ENCODE data around the gene GUCY2C.
"Not testable (repeated sequence)": the region's sequence is repeated elsewhere in the genome, so short reads cannot be mapped to it uniquely, and the experiment has no call there.

Gene GUCY2C

GRCh38 chr12:14689144-14689543 is 7.3 kb downstream of the GUCY2C start:
- in situ Hi-C loops (cut with MboI; ENCODE audit: low sequenced_read_pairs), result no loop called here

DNA sequence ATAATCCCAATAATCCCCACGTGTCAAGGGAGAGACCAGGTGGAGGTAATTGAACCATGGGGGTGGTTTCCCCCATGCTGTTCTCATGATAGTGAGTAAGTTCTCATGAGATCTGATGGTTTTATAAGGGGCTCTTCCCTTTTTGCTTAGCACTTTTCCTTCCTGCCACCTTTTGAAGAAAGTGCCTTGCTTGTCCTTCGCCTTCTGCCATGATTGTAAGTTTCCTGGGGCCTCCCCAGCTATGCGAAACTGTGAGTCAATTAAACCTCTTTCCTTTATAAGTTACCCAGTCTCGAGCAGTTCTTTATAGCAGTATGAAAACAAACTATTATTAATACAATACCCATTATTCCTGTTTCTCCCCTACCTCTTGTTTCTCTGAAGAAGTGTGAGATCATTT is 14.2 kb downstream of the GUCY2C start:
- in situ Hi-C loops (cut with MboI; ENCODE audit: low sequenced_read_pairs), result not testable (repeated sequence)

DNA sequence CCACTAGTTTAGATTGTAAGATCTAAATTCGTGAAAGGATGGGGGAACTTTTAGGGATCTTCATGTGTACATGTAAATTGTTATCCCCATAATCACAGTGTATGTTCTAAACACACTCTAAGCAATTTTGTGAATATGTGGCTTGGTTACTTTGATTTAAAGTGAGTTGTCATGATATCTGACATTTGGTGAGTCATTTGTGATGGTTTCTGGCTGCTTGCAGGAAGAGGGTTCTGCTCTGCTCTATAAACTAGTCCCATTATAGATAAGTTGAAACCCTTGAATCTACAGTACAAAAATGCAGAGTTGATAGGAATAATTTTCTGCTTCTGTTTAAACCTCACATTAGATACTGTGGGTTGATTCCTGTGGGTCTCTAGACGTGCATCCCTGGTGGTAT is 14.8 kb downstream of the GUCY2C start:
- in situ Hi-C loops (cut with MboI; ENCODE audit: low sequenced_read_pairs), result no loop called here

- in situ Hi-C loops (cut with MboI; ENCODE audit: low sequenced_read_pairs), result no loop called here
Measured at GRCh38 chr12:14681190-14681589, 15.2 kb downstream of the GUCY2C start.

GRCh38 chr12:14678547-14679150 is 17.8 kb downstream of the GUCY2C start:
- in situ Hi-C loops (cut with MboI; ENCODE audit: low sequenced_read_pairs), result no loop called here

GRCh38 chr12:14668591-14668990 is 27.8 kb downstream of the GUCY2C start:
- in situ Hi-C loops (cut with MboI; ENCODE audit: low sequenced_read_pairs), result no loop called here

DNA sequence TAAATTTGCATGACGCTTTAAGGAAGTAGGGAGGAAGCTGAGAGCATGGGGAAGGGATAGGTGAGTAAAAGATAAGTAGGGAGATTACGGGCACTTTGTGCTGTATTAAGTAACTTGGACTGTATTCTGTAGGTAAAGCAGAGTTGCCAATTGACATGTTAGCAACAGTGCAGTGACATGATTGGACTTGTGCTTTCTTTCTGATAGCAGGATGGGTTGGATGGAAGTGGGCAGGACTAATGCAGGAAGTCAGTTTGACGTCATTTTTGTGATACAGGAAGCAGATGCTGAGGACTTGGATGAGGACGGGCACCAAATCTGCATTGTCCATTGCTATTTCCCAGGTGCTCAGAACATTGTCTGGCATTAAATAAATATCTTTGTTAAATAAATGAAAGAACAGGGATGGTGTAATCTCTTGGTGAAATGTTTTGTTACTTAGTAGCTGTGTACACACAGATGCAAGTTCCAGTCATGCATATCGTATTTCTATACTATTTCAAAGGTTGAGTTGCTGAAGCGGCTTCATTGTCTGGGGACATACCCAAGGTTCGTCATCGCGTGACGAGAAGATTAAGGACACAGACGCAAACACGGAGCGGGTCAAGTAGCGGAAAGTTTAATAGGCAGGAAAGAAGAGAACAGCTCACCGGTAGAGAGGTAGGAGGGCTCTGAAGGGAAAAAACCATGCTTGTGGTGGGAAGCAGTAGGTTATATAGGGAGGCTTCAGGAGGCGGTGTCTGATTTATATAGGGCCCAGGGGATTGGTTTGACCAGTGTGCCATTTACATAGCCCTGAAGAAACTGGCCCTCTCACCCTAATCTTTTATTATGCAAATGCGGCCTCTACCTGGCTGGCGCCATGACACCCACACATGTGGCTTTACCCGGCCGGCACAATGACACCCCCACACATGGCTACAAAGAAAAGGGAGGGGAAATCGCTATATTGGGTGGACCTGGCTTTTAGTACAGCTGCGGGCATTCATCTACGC is 30.7 kb downstream of the GUCY2C start:
- in situ Hi-C loops (cut with MboI; ENCODE audit: low sequenced_read_pairs), result no loop called here

GRCh38 chr12:14664434-14665023 is 31.9 kb downstream of the GUCY2C start:
- in situ Hi-C loops (cut with MboI; ENCODE audit: low sequenced_read_pairs), result no loop called here

DNA sequence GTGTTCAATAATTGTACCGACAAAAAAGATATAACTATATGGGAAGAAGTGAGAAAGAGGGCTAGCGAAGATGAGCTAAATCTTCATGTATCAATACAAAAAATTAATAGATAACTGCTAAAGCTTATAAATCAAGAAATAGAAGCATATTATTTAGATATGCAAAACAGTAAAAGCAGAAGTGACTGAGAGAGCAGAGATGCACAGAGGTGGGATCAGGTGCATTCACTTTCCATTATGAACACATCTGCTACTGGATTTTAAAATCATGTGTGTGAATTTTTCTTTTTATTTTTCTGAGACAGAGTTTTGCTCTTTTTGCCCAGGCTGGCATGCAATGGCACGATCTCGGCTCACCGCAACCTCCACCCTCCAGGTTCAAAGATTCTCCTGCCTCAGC is 33.4 kb downstream of the GUCY2C start:
- in situ Hi-C loops (cut with MboI; ENCODE audit: low sequenced_read_pairs), result no loop called here

DNA sequence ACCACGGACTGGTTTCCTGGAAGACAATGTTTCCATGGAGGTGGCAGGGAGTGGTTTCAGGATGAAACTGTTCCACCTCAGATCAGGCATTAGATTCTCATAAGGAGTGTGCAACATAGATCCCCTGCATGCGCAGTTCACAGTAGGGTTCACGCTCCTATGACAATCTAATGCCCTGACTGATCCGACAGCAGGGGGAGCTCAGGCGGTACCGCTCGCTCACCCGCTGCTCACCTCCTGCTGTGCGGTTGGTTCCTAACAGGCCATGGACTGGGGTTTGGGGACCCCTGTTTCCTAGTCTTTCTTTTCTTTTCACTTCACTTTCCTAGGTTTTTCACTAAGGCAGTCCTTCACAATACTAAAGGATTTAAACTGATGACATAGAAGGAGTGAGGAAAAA is 39.6 kb downstream of the GUCY2C start:
- in situ Hi-C loops (cut with MboI; ENCODE audit: low sequenced_read_pairs), result no loop called here

GRCh38 chr12:14655284-14655683 is 41.1 kb downstream of the GUCY2C start:
- in situ Hi-C loops (cut with MboI; ENCODE audit: low sequenced_read_pairs), result no loop called here

GRCh38 chr12:14654842-14655241 is 41.6 kb downstream of the GUCY2C start:
- in situ Hi-C loops (cut with MboI; ENCODE audit: low sequenced_read_pairs), result no loop called here

GRCh38 chr12:14654416-14654815 is 42.0 kb downstream of the GUCY2C start:
- in situ Hi-C loops (cut with MboI; ENCODE audit: low sequenced_read_pairs), result no loop called here

GRCh38 chr12:14652483-14652882 is 43.9 kb downstream of the GUCY2C start:
- in situ Hi-C loops (cut with MboI; ENCODE audit: low sequenced_read_pairs), result no loop called here

DNA sequence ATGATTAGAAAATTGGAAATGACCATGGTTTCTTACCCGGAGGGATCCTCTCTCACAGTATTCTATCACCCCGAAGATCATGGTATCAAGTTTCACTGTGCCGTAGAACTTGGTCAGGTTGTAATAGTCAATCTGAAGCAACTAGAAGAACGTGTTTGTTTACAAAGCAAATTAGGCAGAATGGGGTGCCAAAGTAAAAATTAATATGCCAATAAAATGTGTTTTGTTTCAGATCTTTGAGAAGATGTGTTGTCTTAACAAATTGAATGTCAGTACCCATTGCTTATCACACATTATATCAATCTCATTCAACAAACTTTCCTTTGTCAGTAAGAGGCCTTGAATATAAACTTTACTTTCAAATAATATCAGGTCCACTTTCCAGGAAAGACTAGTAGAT is 45.0 kb downstream of the GUCY2C start:
- in situ Hi-C loops (cut with MboI; ENCODE audit: low sequenced_read_pairs), result no loop called here

GRCh38 chr12:14650789-14651188 is 45.6 kb downstream of the GUCY2C start:
- in situ Hi-C loops (cut with MboI; ENCODE audit: low sequenced_read_pairs), result no loop called here

DNA sequence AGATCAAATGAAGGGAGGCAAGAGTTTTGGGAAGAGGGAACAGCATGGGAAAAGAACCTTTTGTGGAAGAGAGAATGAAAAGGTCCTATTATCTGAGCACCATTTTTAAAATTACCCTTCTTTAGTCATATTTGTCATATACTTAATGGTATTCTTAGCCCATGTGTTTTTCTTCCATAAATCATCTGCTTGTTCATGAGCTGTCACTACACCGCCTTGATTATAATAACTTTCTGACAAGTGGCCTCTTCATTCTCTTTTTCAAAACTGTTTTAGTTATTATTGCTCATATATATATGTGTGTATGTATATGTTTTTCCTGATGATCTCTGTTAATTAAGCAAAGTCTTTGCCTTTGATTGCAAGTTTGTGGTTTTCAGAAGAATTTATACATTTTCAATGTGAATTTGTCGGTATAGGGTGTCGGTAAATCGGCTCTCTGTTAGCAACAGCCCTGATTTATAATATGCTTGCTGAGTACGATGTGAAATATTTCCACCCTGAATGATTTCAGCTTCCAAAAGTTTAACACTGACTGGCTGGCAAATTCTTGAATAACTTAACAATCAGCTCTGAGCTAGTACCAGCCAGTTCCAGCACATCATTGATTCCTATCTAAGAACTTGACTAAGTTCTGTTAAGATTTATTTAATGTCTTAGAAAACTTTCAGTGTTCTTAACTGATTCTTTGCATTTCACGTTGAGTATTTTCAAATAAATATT is 49.2 kb downstream of the GUCY2C start:
- in situ Hi-C loops (cut with MboI; ENCODE audit: low sequenced_read_pairs), result loop anchor here (25.0 kb wide), 1 partner anchor 410 kb away; no protein-coding TSS in a partner anchor

DNA sequence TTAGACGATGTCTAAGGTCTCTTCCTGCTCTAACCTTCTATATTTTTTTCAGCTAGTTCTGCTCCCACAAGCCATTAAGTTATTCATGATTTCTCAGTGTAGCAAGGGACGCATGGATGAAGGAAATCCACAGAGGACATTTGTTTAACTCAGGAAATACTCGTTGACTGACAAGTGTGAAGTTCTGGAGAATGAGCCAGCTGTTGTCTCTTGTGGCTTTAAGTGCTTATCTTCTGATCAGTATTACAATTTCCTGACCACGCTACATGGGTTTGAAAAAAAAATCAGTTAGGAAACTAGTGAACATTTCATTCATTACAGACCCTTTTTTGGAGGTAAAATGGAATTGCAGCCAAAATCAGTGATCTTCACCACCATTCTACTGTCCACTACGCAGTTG is 53.1 kb downstream of the GUCY2C start:
- in situ Hi-C loops (cut with MboI; ENCODE audit: low sequenced_read_pairs), result loop anchor here (25.0 kb wide), 1 partner anchor 406 kb away; no protein-coding TSS in a partner anchor

DNA sequence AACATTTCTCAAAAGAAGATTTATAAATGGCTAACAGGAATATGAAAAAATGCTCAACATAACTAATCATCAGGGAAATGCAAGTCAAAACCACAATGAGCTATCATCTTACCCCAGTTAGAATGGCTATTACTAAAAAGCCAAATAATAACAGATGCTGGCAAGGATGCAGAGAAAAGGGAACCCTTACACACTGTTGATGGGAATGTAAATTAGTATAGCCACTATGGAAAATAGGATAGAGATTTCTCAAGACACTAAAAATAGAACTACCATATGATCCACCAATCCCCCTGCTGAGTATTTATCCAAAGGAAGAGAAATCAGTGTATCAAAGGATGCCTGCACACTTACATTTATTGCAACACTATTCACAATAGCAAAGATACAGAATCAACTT is 58.3 kb downstream of the GUCY2C start:
- in situ Hi-C loops (cut with MboI; ENCODE audit: low sequenced_read_pairs), result loop anchor here (25.0 kb wide), 1 partner anchor 401 kb away; no protein-coding TSS in a partner anchor

DNA sequence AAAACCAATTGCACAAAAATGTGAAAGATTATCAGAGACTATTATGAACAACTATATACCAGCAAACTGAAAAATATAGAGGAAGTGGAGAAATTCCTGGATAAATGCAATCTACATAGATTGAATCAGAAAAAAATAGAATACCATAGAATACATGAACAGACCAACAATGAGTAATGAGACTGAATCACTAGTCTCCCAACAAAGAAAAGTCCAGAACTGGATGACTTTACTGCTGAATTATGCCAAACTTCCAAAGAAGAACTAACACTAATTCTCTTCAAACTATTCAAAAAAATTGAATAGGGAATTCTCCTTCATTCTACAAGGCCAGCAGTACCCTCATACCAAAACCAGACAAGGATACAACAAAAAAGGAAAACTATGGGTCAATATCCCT is 60.6 kb downstream of the GUCY2C start:
- in situ Hi-C loops (cut with MboI; ENCODE audit: low sequenced_read_pairs), result loop anchor here (25.0 kb wide), 1 partner anchor 398 kb away; no protein-coding TSS in a partner anchor

- in situ Hi-C loops (cut with MboI; ENCODE audit: low sequenced_read_pairs), result loop anchor here (25.0 kb wide), 1 partner anchor 393 kb away; no protein-coding TSS in a partner anchor
Measured at GRCh38 chr12:14630793-14631192, 65.6 kb downstream of the GUCY2C start.
